Non-pigmented ciliary epithelial cell (primary cell): ENCODE measurements around the gene FOXN1.

Experiments used
- DNase-seq: peaks from one replicate; pipeline ENCODE4 v3.0.0-alpha.2; 2010; ENCODE audit warnings: low read depth

Gene FOXN1

GRCh38 chr17:28547623-28548416 is 41.7 kb downstream of the FOXN1 start:
- DNase-seq: no peak

GRCh38 chr17:28548417-28549130 is 42.4 kb downstream of the FOXN1 start:
- DNase-seq: no peak

- no peak for DNase-seq
Observed at GRCh38 chr17:28549236-28550132, 43.3 kb downstream of the FOXN1 start.

- no peak for DNase-seq
Observed at GRCh38 chr17:28550858-28551257, 44.7 kb downstream of the FOXN1 start.

GRCh38 chr17:28551421-28552175 is 45.5 kb downstream of the FOXN1 start:
- no peak for DNase-seq

- no peak for DNase-seq
Observed at GRCh38 chr17:28552176-28552999, 46.2 kb downstream of the FOXN1 start, which contains the start of gene UNC119. Gene UNC119 (minus strand): TSS chr17:28552624. CDS start chr17:28552557, 67 bp downstream.

- no peak for DNase-seq
Observed at GRCh38 chr17:28553000-28553505, 46.9 kb downstream of the FOXN1 start.

- DNase-seq: no peak
Observed at GRCh38 chr17:28554565-28554964, 48.4 kb downstream of the FOXN1 start.

GRCh38 chr17:28555022-28555421 is 48.9 kb downstream of the FOXN1 start:
- no peak for DNase-seq

GRCh38 chr17:28563475-28563874 is 57.3 kb downstream of the FOXN1 start:
- DNase-seq: peak; percentile 48

GRCh38 chr17:28567604-28568003 is 61.5 kb downstream of the FOXN1 start:
- DNase-seq: no peak

- no peak for DNase-seq
Observed at GRCh38 chr17:28569446-28569845, 63.3 kb downstream of the FOXN1 start.

- DNase-seq: no peak
Observed at GRCh38 chr17:28570716-28571360, 64.7 kb downstream of the FOXN1 start.

GRCh38 chr17:28571361-28572122 is 65.4 kb downstream of the FOXN1 start, which contains the start of gene PIGS:
Gene PIGS (minus strand): TSS chr17:28571524. CDS start chr17:28571496, 28 bp downstream.
- peak; percentile 56 for DNase-seq

GRCh38 chr17:28572259-28573039 is 66.3 kb downstream of the FOXN1 start:
- DNase-seq: no peak

GRCh38 chr17:28573040-28573380 is 66.9 kb downstream of the FOXN1 start:
- DNase-seq: no peak

- no peak for DNase-seq
Observed at GRCh38 chr17:28573521-28573920, 67.4 kb downstream of the FOXN1 start.

GRCh38 chr17:28573966-28574480 is 67.9 kb downstream of the FOXN1 start:
- DNase-seq: no peak
